Measurements from ENCODE around the gene TIGIT. TPM values are rescaled to one million over a fixed set of nuclear protein-coding genes. Genes with fewer than 3 reads are reported as not detected.

The TIGIT gene
- total RNA-seq, 1 experiment from 2014 or later = not detected

DNA sequence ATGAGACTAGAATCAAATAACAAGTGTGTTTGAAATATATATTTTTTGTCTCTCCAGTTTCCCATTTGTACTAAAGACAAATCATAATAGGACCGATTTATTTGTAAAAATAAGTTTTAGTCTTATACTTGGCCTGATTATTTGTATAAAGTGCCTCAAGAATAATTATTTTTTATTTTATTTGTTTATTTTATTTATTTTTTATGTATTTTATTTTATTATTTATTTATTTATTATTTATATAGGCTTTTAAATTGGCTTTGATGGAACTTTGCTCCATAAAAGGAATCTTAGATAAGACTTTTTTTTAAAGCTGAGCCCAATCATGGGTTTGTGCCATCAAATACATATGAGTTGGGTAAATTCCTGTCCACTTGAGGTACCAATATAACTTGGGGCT lies 34.3 kb upstream of the TIGIT start:
- no peaks in the 10 kb centered on the region for H3K9me2 ChIP-seq (ENCODE audit: insufficient read depth)
- H3K79me2 ChIP-seq (ENCODE audit: low read depth) = no peaks in the 10 kb centered on the region
- no peak overlapping the region for H3K4me2 ChIP-seq
- H3F3A ChIP-seq (ENCODE audit: insufficient read depth, low read depth) = no peaks in the 10 kb centered on the region
- H4K20me1 ChIP-seq (ENCODE audit: insufficient read depth) = no peaks in the 10 kb centered on the region
- H3K4me3 ChIP-seq = no peak overlapping the region
- H3K4me1 ChIP-seq (replicated peaks; ENCODE audit: insufficient read depth) = no peaks in the 10 kb centered on the region
- TF ChIP-seq EZH2 (IDR thresholded peaks at IDR 0.05; ENCODE audit: low read depth) = no peak
- TF ChIP-seq, protein P1, sequence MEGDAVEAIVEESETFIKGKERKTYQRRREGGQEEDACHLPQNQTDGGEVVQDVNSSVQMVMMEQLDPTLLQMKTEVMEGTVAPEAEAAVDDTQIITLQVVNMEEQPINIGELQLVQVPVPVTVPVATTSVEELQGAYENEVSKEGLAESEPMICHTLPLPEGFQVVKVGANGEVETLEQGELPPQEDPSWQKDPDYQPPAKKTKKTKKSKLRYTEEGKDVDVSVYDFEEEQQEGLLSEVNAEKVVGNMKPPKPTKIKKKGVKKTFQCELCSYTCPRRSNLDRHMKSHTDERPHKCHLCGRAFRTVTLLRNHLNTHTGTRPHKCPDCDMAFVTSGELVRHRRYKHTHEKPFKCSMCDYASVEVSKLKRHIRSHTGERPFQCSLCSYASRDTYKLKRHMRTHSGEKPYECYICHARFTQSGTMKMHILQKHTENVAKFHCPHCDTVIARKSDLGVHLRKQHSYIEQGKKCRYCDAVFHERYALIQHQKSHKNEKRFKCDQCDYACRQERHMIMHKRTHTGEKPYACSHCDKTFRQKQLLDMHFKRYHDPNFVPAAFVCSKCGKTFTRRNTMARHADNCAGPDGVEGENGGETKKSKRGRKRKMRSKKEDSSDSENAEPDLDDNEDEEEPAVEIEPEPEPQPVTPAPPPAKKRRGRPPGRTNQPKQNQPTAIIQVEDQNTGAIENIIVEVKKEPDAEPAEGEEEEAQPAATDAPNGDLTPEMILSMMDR (conservative IDR thresholded peaks at IDR 0.05) = no peak
- ChIA-PET POLR2A (ENCODE audit: unreplicated experiment) (no interaction called here), CTCF (no interaction called here)
- BruUV-seq (replicated peaks) = no TSS peak
- intact Hi-C loops (cut with micrococcal nuclease; ENCODE audit: unreplicated experiment) = no loop called here
- H3K27ac ChIP-seq = no peak overlapping the region
- no peaks in the 10 kb centered on the region for H3K9me3 ChIP-seq (ENCODE audit: insufficient read depth, low read depth)
- no peaks in the 10 kb centered on the region for H3K36me3 ChIP-seq (ENCODE audit: low read depth)
- no peak overlapping the region for H2AFZ ChIP-seq
- no peaks in the 10 kb centered on the region for H3K27me3 ChIP-seq (ENCODE audit: insufficient read depth, low read depth)
- no peak for DNase-seq

DNA sequence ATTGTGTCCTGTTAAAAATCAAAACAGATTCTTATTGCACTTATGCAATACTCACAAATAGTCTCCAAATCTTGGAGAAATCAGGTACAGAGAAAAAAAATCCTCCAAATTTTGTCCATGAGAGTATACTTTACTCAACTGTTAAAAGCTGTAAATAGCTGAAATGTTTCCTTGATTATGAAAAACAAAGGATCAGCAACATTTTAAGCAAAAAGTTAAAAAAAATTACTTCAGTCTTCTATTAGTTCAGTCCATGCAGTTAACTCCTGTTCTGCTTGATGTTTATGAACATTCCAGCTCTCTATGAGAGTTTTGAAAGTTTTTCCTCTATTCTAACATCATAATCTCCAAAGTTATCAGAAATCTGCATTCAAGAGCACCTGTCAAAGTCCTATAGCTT lies 33.7 kb upstream of the TIGIT start:
- H3K4me2 ChIP-seq = no peak overlapping the region
- H3K4me1 ChIP-seq (replicated peaks; ENCODE audit: insufficient read depth) = no peaks in the 10 kb centered on the region
- H3K36me3 ChIP-seq (ENCODE audit: low read depth) = no peaks in the 10 kb centered on the region
- BruUV-seq (replicated peaks) = no TSS peak
- no peaks in the 10 kb centered on the region for H3F3A ChIP-seq (ENCODE audit: insufficient read depth, low read depth)
- CTCF ChIA-PET = no interaction called here
- no peaks in the 10 kb centered on the region for H4K20me1 ChIP-seq (ENCODE audit: insufficient read depth)
- no peaks in the 10 kb centered on the region for H3K9me2 ChIP-seq (ENCODE audit: insufficient read depth)
- H3K27me3 ChIP-seq (ENCODE audit: insufficient read depth, low read depth) = no peaks in the 10 kb centered on the region
- no peak overlapping the region for H3K27ac ChIP-seq
- H3K4me3 ChIP-seq = no peak overlapping the region
- POLR2A ChIA-PET (ENCODE audit: unreplicated experiment) = no interaction called here
- no peak overlapping the region for H2AFZ ChIP-seq
- no peaks in the 10 kb centered on the region for H3K9me3 ChIP-seq (ENCODE audit: insufficient read depth, low read depth)
- no peaks in the 10 kb centered on the region for H3K79me2 ChIP-seq (ENCODE audit: low read depth)
- DNase-seq = no peak
- no peak for TF ChIP-seq EZH2 (IDR thresholded peaks at IDR 0.05; ENCODE audit: low read depth)
- TF ChIP-seq, protein P1 (conservative IDR thresholded peaks at IDR 0.05) = no peak
- intact Hi-C loops (cut with micrococcal nuclease; ENCODE audit: unreplicated experiment) = no loop called here

DNA sequence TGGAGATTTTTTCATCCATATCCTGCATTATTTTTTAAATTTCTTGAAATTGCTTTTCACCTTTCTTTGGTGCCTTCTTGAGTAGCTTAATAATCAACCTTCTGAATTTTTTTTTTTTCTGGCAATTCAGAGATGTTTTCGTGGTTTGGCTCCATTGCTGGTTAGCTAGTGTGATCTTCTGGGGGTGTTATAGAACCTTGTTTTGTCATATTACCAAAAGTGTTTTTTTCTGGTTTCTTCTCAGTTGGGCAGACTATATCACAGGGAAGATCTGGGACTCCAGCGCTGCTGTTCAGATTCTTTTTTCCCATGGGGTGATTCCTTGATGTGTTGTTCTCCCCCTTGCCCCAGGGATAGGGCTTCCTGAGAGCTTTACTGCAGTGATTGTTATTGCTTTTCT lies 23.8 kb upstream of the TIGIT start:
- Histone ChIP-seq H3F3A (ENCODE audit: insufficient read depth, low read depth) (no peaks in the 10 kb centered on the region), H3K4me1 (replicated peaks; ENCODE audit: insufficient read depth) (no peaks in the 10 kb centered on the region), H3K9me2 (ENCODE audit: insufficient read depth) (no peaks in the 10 kb centered on the region), H2AFZ (no peak overlapping the region), H3K27ac (no peak overlapping the region), H4K20me1 (ENCODE audit: insufficient read depth) (no peaks in the 10 kb centered on the region), H3K9me3 (ENCODE audit: insufficient read depth, low read depth) (no peaks in the 10 kb centered on the region), H3K27me3 (ENCODE audit: insufficient read depth, low read depth) (no peaks in the 10 kb centered on the region), H3K79me2 (ENCODE audit: low read depth) (no peaks in the 10 kb centered on the region), H3K4me3 (no peak overlapping the region), H3K36me3 (ENCODE audit: low read depth) (no peaks in the 10 kb centered on the region), H3K4me2 (no peak overlapping the region)
- ChIA-PET CTCF (no interaction called here), POLR2A (ENCODE audit: unreplicated experiment) (no interaction called here)
- no TSS peak for BruUV-seq (replicated peaks)
- no peak for DNase-seq
- TF ChIP-seq EZH2 (IDR thresholded peaks at IDR 0.05; ENCODE audit: low read depth) = no peak
- TF ChIP-seq, protein P1 (conservative IDR thresholded peaks at IDR 0.05) = no peak
- intact Hi-C loops (cut with micrococcal nuclease; ENCODE audit: unreplicated experiment) = no loop called here

All from PC-9 (cell line).